ENCODE data around the gene PLEKHA5.

Gene PLEKHA5

DNA sequence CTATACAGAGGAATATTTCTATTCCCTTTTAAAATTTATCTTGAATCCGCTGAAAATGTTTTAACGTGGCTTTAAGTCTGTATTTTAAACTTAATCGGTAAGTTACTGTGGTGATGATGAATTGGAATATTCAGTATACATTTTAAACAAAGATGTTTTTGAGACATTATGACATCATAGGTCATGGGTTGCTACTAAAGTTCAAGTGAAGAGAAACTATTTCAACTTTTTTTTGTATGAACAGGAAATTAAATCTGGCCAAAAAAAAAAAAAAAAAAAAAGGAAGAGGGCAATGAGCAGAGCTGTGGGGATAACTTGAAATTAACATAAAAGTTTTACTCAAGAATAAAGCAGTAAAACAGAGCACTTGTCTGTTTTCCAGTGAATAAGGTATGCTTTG is 109.0 kb downstream of the PLEKHA5 start:
- TF ChIP-seq, protein P1, sequence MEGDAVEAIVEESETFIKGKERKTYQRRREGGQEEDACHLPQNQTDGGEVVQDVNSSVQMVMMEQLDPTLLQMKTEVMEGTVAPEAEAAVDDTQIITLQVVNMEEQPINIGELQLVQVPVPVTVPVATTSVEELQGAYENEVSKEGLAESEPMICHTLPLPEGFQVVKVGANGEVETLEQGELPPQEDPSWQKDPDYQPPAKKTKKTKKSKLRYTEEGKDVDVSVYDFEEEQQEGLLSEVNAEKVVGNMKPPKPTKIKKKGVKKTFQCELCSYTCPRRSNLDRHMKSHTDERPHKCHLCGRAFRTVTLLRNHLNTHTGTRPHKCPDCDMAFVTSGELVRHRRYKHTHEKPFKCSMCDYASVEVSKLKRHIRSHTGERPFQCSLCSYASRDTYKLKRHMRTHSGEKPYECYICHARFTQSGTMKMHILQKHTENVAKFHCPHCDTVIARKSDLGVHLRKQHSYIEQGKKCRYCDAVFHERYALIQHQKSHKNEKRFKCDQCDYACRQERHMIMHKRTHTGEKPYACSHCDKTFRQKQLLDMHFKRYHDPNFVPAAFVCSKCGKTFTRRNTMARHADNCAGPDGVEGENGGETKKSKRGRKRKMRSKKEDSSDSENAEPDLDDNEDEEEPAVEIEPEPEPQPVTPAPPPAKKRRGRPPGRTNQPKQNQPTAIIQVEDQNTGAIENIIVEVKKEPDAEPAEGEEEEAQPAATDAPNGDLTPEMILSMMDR (IDR thresholded peaks at IDR 0.05): no peak

DNA sequence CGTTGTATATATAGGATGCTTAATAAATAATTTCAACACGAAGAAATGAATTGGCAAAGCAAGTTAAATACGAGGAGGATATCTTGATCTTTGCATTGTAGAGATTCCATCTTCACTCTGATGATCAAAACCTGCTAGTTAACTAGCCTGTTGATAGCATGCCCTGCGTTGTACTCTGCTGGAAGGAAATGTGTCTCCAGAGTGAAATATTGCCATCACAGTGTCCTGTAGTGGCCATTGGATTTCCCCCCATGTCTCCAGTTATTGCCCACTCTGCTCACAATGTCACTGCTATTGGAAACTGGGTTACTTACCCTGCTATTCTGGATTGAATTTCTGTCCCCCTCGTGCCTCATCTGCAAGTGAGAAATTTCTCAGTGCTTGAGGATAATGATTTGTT is 109.6 kb downstream of the PLEKHA5 start:
- TF ChIP-seq, protein P1 (IDR thresholded peaks at IDR 0.05): no peak

DNA sequence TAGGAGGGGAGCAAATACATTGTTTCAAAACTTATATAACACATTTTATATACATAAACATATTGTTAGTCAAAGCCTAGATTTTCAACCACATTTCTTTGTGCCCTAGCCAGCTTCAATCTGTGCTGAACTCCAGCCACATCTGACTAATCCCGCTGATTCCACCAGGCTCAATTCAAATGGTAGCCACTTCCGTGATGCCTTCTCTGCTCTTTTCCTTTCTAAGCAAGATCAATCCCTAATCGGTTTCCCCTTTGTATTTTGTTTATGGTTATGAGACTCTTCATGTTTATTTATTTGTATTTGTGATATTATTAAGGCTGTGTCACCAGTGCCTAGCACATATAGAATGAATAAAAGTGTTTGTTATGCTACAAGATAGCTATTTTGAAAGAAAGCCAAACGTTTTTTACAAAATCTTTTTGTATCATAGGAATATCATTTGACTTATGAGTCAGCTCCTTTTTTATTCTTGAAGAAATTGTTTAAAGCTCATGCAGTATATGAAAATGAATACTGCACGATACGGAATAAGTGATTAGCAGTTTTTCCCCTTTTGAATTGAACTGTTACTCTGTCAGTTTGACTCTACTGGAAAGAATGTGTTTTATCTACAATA is 110.2 kb downstream of the PLEKHA5 start:
- TF ChIP-seq, protein P1 (IDR thresholded peaks at IDR 0.05): no peak

DNA sequence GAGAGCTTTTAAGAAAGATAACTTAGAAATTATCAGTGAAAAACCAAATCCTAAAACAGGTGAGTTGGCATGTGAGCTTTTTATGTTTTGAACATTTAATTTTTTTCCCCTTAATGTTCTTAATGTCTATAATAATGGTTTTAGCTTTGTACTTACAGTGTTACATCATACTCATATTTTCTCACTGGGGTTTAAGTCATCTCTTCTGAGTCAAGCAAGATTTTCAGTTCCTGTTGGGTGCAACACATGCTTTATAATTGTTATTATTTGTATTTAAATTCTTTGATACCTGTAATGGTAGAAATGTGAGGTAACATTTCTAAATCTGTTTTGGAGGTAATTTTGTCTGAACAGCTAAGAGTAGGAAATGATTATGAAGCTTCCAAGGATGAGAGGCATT is 113.0 kb downstream of the PLEKHA5 start:
- TF ChIP-seq, protein P1 (IDR thresholded peaks at IDR 0.05): no peak

DNA sequence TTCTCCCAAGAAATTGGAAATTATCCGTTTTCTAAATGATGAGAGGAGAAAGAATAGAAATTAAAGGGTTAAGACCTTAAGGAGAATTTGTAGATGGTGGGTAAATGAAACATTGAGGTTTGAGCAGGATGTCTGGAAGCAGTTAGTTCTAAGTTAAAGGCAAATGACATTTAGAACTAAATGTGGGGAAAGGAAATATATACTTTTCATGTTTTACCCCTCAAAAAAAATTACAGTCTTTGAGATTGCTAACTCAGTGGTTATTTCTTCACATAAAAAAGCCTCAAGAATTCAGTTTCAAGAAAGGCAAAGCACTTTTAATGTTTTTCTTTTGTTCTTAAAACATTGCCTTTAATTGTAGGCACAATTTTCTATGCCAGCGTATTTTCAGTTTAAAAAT is 114.0 kb downstream of the PLEKHA5 start:
- TF ChIP-seq, protein P1 (IDR thresholded peaks at IDR 0.05): no peak

DNA sequence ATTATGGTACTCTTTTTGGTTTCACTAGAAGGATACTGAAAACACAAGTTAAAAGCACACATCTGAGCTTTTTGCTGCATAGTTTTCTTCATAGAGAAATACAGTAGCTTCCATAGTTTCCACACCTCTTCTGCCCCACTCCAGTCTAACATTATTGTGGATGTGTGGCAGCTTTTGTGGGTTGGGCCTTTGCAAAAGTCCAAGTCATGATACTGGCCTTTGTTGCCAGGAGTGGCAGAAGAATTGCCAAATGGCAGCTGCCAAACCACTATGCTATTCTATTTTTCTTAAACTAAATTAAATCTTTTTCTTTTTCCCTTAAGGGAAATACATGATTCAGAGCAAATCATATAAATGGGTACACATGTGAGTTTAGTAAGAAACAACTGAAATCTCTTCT is 114.8 kb downstream of the PLEKHA5 start:
- TF ChIP-seq, protein P1 (IDR thresholded peaks at IDR 0.05): no peak

DNA sequence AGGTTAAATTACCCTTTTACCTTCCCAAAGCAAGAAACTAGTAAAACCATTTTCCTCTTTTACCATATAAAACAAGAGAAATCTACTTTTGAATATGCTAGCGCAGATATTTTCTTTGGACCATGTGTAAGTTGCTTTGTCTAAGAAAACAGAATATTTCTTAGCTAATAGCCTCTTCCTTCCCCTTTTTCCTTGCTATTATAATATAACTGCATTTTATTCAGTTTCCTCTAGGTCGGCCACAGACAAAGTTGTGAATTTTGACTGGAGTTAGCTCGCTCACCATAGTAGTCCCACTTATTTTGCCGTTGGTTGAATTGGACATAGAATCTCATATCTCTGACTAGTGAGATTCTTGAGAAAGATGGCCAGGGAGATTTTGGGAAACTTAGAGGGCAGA is 115.6 kb downstream of the PLEKHA5 start:
- TF ChIP-seq, protein P1 (IDR thresholded peaks at IDR 0.05): no peak

DNA sequence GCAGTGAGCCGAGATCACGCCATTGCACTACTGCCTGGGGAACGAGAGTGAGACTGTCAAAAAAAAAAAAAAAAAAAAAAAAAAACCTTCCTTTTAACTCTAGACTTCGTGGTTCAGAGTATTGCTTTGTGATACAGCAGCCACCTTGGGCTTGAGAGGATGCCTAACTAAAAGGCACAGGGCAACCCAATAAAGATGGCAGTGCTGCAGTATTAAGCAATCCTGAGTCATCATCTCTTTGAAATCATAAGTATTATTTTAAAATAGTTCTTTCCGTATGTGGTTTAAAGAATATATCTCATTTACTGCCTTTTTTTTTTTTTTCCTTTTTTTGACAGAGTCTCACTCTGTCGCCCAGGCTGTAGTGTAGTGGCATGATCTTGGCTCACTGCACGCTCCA is 116.1 kb downstream of the PLEKHA5 start:
- TF ChIP-seq, protein P1 (IDR thresholded peaks at IDR 0.05): no peak
